Muscle layer of colon (tissue), 2 donors: ENCODE data around the gene ZDHHC11B.
A peak's percentile ranks its signal among the peaks of the same experiment; 100 is the strongest.

Source experiments
- H3K27ac ChIP-seq: one replicate; pipeline ENCODE4 v1.7.0; 2013; ENCODE audit warnings: low read depth, mild to moderate bottlenecking, low read length, moderate library complexity
- H3K27me3 ChIP-seq, 2 donors: one replicate each; pipeline ENCODE4 v1.7.0; 2013; ENCODE audit warnings: low read length in 2 of 2, mild to moderate bottlenecking in 2 of 2; ENCODE audit not compliant: insufficient read depth in 2 of 2, control insufficient read depth in 1 of 2
- H3K36me3 ChIP-seq: one replicate; pipeline ENCODE4 v1.7.0; 2013; ENCODE audit warnings: mild to moderate bottlenecking, low read length; ENCODE audit not compliant: insufficient read depth
- H3K4me1 ChIP-seq: one replicate; pipeline ENCODE4 v1.7.0; 2013; ENCODE audit warnings: mild to moderate bottlenecking, low read length; ENCODE audit not compliant: insufficient read depth
- H3K4me3 ChIP-seq, 2 donors: one replicate each; pipeline ENCODE4 v1.7.0; 2013; ENCODE audit warnings: low read length in 2 of 2, low read depth in 1 of 2, mild to moderate bottlenecking in 1 of 2, moderate library complexity in 1 of 2
- H3K9ac ChIP-seq: one replicate; pipeline ENCODE4 v1.7.0; 2013; ENCODE audit warnings: low read length
- H3K9me3 ChIP-seq: one replicate; pipeline ENCODE4 v1.7.0; 2013; ENCODE audit warnings: mild to moderate bottlenecking, low read length
- donor health status: abdominal sarcoma.
- donor health status: Adenocarcinoma of cecum.

The ZDHHC11B gene

GRCh38 chr5:675871-676698 lies 108.4 kb downstream of the ZDHHC11B start:
- Histone ChIP-seq H3K4me3 (no peak overlapping the region), H3K9ac (no peak overlapping the region), H3K9me3 (no peaks in the 10 kb centered on the region), H3K36me3 (peaks cover 6% of the 10 kb centered on the region), H3K27me3 (no peaks in the 10 kb centered on the region), H3K27ac (no peak overlapping the region), H3K4me1 (peaks cover 49% of the 10 kb centered on the region)

GRCh38 chr5:675111-675870 lies 109.2 kb downstream of the ZDHHC11B start:
- Histone ChIP-seq H3K4me3 (no peak overlapping the region), H3K27me3 (no peaks in the 10 kb centered on the region), H3K9me3 (no peaks in the 10 kb centered on the region), H3K36me3 (peaks cover 6% of the 10 kb centered on the region), H3K9ac (no peak overlapping the region), H3K4me1 (peaks cover 45% of the 10 kb centered on the region), H3K27ac (no peak overlapping the region)

- Histone ChIP-seq H3K9ac (no peak overlapping the region), H3K27ac (peak overlapping the region; percentile 80), H3K9me3 (no peaks in the 10 kb centered on the region), H3K4me1 (peaks cover 45% of the 10 kb centered on the region), H3K36me3 (peaks cover 6% of the 10 kb centered on the region), H3K27me3 (no peaks in the 10 kb centered on the region), H3K4me3 (no peak overlapping the region)
These were observed 109.9 kb downstream of the ZDHHC11B start for GRCh38 chr5:674630-675011.

GRCh38 chr5:673831-674629 lies 110.5 kb downstream of the ZDHHC11B start:
- Histone ChIP-seq H3K4me3 (peak overlapping the region in 1 of 2 donors; percentile 9), H3K4me1 (peaks cover 49% of the 10 kb centered on the region), H3K9me3 (no peaks in the 10 kb centered on the region), H3K27me3 (no peaks in the 10 kb centered on the region), H3K27ac (peak overlapping the region; percentile 80), H3K9ac (no peak overlapping the region), H3K36me3 (peaks cover 6% of the 10 kb centered on the region)

GRCh38 chr5:673161-673830 lies 111.2 kb downstream of the ZDHHC11B start:
- peak overlapping the region in 1 of 2 donors; percentile 58 for H3K4me3 ChIP-seq
- H3K36me3 ChIP-seq: peaks cover 6% of the 10 kb centered on the region
- no peak overlapping the region for H3K9ac ChIP-seq
- H3K27me3 ChIP-seq: no peaks in the 10 kb centered on the region
- no peaks in the 10 kb centered on the region for H3K9me3 ChIP-seq
- peaks cover 55% of the 10 kb centered on the region for H3K4me1 ChIP-seq
- H3K27ac ChIP-seq: peak overlapping the region; percentile 59

- Histone ChIP-seq H3K27me3 (no peaks in the 10 kb centered on the region), H3K27ac (peak overlapping the region; percentile 59), H3K9me3 (no peaks in the 10 kb centered on the region), H3K9ac (no peak overlapping the region), H3K4me3 (peak overlapping the region; percentile 5 to 58), H3K36me3 (peaks cover 6% of the 10 kb centered on the region), H3K4me1 (peaks cover 55% of the 10 kb centered on the region)
These were observed 112.0 kb downstream of the ZDHHC11B start for GRCh38 chr5:672329-673160.

- Histone ChIP-seq H3K4me1 (peaks cover 55% of the 10 kb centered on the region), H3K4me3 (peak overlapping the region in 1 of 2 donors; percentile 58), H3K9ac (no peak overlapping the region), H3K36me3 (peaks cover 6% of the 10 kb centered on the region), H3K9me3 (no peaks in the 10 kb centered on the region), H3K27me3 (no peaks in the 10 kb centered on the region), H3K27ac (peak overlapping the region; percentile 39)
These were observed 112.8 kb downstream of the ZDHHC11B start for GRCh38 chr5:671459-672328.

- H3K27me3 ChIP-seq: no peaks in the 10 kb centered on the region
- peaks cover 51% of the 10 kb centered on the region for H3K4me1 ChIP-seq
- peak overlapping the region; percentile 25 for H3K27ac ChIP-seq
- H3K4me3 ChIP-seq: no peak overlapping the region
- peaks cover 2% of the 10 kb centered on the region for H3K36me3 ChIP-seq
- no peak overlapping the region for H3K9ac ChIP-seq
- H3K9me3 ChIP-seq: no peaks in the 10 kb centered on the region
These were observed 113.9 kb downstream of the ZDHHC11B start for GRCh38 chr5:670396-671270.

- no peak overlapping the region for H3K4me3 ChIP-seq
- peak overlapping the region; percentile 56 for H3K27ac ChIP-seq
- H3K36me3 ChIP-seq: peaks cover 2% of the 10 kb centered on the region
- H3K27me3 ChIP-seq: no peaks in the 10 kb centered on the region
- peaks cover 47% of the 10 kb centered on the region for H3K4me1 ChIP-seq
- no peak overlapping the region for H3K9ac ChIP-seq
- H3K9me3 ChIP-seq: no peaks in the 10 kb centered on the region
These were observed 114.6 kb downstream of the ZDHHC11B start for GRCh38 chr5:669842-670395.
